ENCODE data around the gene DCAF7. TPM values are rescaled to one million over a fixed set of nuclear protein-coding genes. Genes with fewer than 3 reads are reported as not detected.

The DCAF7 gene
- total and polyA plus RNA-seq, 5 donors from 2014 or later, result 41.0 to 89.4 (median 68.2) TPM

DNA sequence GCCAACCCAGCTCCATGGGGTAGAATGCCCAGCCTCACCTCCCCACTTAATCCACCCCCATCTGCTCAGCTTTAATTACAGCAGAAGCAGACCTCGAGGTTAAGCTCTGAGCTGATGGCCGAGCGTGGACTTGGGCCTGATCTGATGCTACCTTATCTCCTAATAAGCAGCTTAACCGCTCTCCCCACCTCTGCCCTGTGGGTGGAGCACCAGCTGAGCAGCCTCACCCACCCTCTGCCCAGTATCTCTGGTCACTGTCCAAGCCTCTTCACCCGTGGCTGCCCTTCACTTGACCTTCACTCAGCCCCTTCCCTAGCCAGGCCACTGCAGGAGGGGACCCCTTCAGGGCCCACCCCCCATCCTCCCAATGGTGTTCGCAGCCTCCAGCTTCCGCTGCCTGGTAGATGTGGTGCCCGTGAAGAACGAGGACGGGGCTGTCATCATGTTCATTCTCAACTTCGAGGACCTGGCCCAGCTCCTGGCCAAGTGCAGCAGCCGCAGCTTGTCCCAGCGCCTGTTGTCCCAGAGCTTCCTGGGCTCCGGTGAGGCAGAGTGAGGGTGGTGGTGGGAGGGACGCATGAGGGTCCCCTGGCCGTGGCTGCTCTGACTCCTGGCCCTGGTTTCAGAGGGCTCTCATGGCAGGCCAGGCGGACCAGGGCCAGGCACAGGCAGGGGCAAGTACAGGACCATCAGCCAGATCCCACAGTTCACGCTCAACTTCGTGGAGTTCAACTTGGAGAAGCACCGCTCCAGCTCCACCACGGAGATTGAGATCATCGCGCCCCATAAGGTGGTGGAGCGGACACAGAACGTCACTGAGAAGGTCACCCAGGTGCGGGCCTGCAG lies 20.3 kb upstream of the DCAF7 start:
- Histone ChIP-seq H3K4me1 (ENCODE audit: control insufficient read depth, insufficient read depth, low read length, poor library complexity, severe bottlenecking) (no peaks in the 10 kb centered on the region), H3K9me3 (ENCODE audit: control insufficient read depth in 2 of 2, low read length in 2 of 2) (no peaks in the 10 kb centered on the region), H3K4me3 (ENCODE audit: low read depth, low read length) (no peak overlapping the region), H3K36me3 (ENCODE audit: control insufficient read depth, insufficient read depth, low read length) (no peaks in the 10 kb centered on the region), H3K27me3 (ENCODE audit: control insufficient read depth, insufficient read depth, low read length) (no peaks in the 10 kb centered on the region), H3K27ac (ENCODE audit: insufficient read depth, low read length, poor library complexity, severe bottlenecking) (no peak overlapping the region)
- no peaks in the 10 kb centered on the region for H3K4me1 Mint-ChIP-seq
- H3K4me3 Mint-ChIP-seq, result no peak overlapping the region
- no peak overlapping the region for H3K27ac Mint-ChIP-seq
- DNase-seq (no peak), ATAC-seq (ENCODE audit: low read depth in 2 of 2) (no peak)
- H3K27me3 Mint-ChIP-seq, result peaks cover 8% of the 10 kb centered on the region
- peaks cover 0 to 2% (median 0%) of the 10 kb centered on the region in 7 donors for H3K9me3 Mint-ChIP-seq
- H3K36me3 Mint-ChIP-seq, result no peaks in the 10 kb centered on the region

DNA sequence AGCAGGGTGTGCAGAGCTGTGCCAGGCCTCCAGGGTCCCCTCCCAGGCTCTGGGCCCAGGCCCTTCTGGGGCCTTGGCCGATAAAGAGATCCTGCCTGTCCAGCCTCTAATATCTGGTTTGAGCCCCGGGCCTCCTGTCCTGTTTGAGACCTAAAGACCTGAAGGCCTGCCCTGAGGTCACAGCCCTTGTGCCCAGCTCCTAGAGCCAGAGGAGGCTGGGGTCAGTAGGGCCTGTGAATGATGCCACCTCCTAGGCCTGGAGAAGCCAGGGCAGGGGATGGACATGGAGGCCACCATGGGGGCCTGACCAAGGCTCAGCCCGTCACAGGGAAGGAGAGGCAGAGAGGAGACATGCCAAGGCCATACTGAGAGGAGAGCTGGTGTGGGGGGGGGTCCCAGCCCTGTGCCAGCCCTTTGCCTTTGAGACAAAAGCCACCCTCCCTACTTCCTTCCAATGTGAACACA lies 19.7 kb upstream of the DCAF7 start:
- no peak for ATAC-seq (ENCODE audit: low read depth in 2 of 2)
- Mint-ChIP-seq H3K9me3 (peaks cover 0 to 2% (median 0%) of the 10 kb centered on the region in 7 donors), H3K4me3 (no peak overlapping the region), H3K36me3 (no peaks in the 10 kb centered on the region), H3K27me3 (peaks cover 3% of the 10 kb centered on the region), H3K27ac (no peak overlapping the region), H3K4me1 (no peaks in the 10 kb centered on the region)
- no peaks in the 10 kb centered on the region for H3K9me3 ChIP-seq (ENCODE audit: control insufficient read depth in 2 of 2, low read length in 2 of 2)
- no peaks in the 10 kb centered on the region for H3K27me3 ChIP-seq (ENCODE audit: control insufficient read depth, insufficient read depth, low read length)
- no peak overlapping the region for H3K27ac ChIP-seq (ENCODE audit: insufficient read depth, low read length, poor library complexity, severe bottlenecking)
- DNase-seq, result no peak
- H3K4me1 ChIP-seq (ENCODE audit: control insufficient read depth, insufficient read depth, low read length, poor library complexity, severe bottlenecking), result no peaks in the 10 kb centered on the region
- no peaks in the 10 kb centered on the region for H3K36me3 ChIP-seq (ENCODE audit: control insufficient read depth, insufficient read depth, low read length)
- H3K4me3 ChIP-seq (ENCODE audit: low read depth, low read length), result no peak overlapping the region

DNA sequence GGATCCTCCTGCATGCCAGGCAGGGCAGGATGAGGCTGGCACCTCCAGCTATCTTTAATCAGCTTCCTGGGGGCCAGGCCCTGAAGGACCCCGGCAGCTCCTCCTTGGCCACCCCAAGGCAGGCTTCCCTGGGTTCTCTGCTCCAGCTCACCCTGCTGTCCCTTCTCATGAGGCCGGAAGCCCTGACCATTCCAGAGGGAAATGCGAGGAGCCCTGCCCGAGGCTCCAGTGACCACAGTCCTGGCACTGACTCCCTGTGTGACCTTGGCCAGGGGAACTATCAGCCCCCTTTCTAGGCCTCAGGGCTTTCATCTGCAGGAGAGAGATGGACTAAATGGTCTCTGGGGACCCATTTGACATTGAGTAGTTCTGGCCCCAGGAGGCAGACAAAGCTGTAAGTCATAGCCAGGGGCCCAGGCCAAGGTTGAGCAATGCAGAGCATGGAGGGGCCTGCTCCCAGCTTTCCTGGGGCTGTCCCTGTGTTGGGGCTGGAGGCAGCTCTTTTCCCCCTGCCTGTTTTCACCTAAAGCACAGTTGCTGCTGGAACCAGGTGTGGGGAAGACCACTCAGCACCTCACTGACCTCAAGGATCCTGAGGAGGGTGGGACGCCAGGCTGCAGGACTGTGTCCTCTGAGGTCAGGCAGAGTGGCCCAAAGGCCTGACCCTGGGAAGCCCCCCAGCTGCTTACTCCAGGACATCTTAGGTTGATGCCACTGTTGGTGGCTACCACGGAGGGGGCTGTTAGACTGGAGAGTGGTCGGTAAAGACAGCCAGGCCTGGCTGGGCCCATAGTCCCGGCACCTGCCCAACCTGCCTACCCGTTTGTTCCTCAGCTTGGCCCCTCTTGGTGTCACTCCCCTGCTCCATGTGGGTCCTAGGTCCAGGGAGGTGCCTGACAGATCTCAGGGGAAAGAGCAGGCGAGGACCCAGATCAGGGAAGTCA lies 19.0 kb upstream of the DCAF7 start:
- no peak for ATAC-seq (ENCODE audit: low read depth in 2 of 2)
- Histone ChIP-seq H3K27me3 (ENCODE audit: control insufficient read depth, insufficient read depth, low read length) (no peaks in the 10 kb centered on the region), H3K9me3 (ENCODE audit: control insufficient read depth in 2 of 2, low read length in 2 of 2) (no peaks in the 10 kb centered on the region), H3K36me3 (ENCODE audit: control insufficient read depth, insufficient read depth, low read length) (no peaks in the 10 kb centered on the region), H3K27ac (ENCODE audit: insufficient read depth, low read length, poor library complexity, severe bottlenecking) (no peak overlapping the region), H3K4me1 (ENCODE audit: control insufficient read depth, insufficient read depth, low read length, poor library complexity, severe bottlenecking) (no peaks in the 10 kb centered on the region), H3K4me3 (ENCODE audit: low read depth, low read length) (no peak overlapping the region)
- H3K36me3 Mint-ChIP-seq, result no peaks in the 10 kb centered on the region
- peak overlapping the region in 1 of 3 donors; percentile 48 for H3K27ac Mint-ChIP-seq
- H3K9me3 Mint-ChIP-seq, result peaks cover 0 to 2% (median 0%) of the 10 kb centered on the region in 7 donors
- no peaks in the 10 kb centered on the region for H3K27me3 Mint-ChIP-seq
- no peak for DNase-seq
- H3K4me3 Mint-ChIP-seq, result no peak overlapping the region
- no peaks in the 10 kb centered on the region for H3K4me1 Mint-ChIP-seq

DNA sequence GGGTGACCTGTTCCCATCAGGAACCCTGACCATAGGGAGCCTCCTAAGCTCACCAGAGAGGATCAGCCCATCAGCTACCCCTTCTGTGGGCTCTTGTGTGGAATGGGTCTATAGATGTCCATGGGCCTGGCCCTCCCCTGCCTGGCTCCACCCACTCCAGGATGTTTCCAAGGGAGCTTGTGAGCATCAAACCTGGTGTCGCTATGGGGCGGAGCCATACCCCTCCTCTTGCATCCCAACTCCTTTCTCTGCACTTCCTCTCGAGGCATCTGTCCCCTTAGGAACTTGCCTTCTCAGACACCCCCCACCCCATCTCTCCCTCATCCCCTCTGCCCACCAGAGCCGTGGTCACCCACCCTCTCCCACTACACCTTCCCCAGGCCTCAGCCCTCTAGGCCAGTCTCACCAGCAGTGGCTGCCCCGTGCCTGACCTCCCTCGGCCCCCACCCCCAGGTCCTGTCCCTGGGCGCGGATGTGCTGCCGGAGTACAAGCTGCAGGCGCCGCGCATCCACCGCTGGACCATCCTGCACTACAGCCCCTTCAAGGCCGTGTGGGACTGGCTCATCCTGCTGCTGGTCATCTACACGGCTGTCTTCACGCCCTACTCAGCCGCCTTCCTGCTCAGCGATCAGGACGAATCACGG lies 16.7 kb upstream of the DCAF7 start:
- Mint-ChIP-seq H3K4me1 (peaks cover 0 to 3% (median 0%) of the 10 kb centered on the region in 4 donors), H3K4me3 (no peak overlapping the region), H3K27ac (no peak overlapping the region), H3K36me3 (no peaks in the 10 kb centered on the region), H3K27me3 (peaks cover 7% of the 10 kb centered on the region), H3K9me3 (peaks cover 0 to 2% (median 0%) of the 10 kb centered on the region in 7 donors)
- ATAC-seq (ENCODE audit: low read depth in 2 of 2) (no peak), DNase-seq (no peak)
- Histone ChIP-seq H3K27ac (ENCODE audit: insufficient read depth, low read length, poor library complexity, severe bottlenecking) (no peak overlapping the region), H3K36me3 (ENCODE audit: control insufficient read depth, insufficient read depth, low read length) (no peaks in the 10 kb centered on the region), H3K4me3 (ENCODE audit: low read depth, low read length) (no peak overlapping the region), H3K9me3 (ENCODE audit: control insufficient read depth in 2 of 2, low read length in 2 of 2) (no peaks in the 10 kb centered on the region), H3K27me3 (ENCODE audit: control insufficient read depth, insufficient read depth, low read length) (no peaks in the 10 kb centered on the region), H3K4me1 (ENCODE audit: control insufficient read depth, insufficient read depth, low read length, poor library complexity, severe bottlenecking) (peaks cover 6% of the 10 kb centered on the region)

DNA sequence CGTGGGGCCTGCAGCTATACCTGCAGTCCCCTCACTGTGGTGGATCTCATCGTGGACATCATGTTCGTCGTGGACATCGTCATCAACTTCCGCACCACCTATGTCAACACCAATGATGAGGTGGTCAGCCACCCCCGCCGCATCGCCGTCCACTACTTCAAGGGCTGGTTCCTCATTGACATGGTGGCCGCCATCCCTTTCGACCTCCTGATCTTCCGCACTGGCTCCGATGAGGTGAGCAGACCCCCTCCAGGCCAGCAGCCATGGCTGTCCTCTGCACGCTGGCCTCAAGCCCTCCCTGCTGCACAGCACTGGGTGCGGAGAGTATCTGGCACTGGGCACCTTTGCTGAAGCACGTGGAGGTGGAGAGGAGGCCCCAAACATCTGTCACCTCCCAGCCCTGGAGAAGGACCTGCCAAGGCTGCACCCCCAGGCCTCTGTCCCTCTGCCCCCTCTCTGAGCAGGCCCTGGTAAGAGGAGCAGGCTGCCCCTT lies 16.2 kb upstream of the DCAF7 start:
- peaks cover 0 to 2% (median 0%) of the 10 kb centered on the region in 7 donors for H3K9me3 Mint-ChIP-seq
- H3K9me3 ChIP-seq (ENCODE audit: control insufficient read depth in 2 of 2, low read length in 2 of 2), result no peaks in the 10 kb centered on the region
- H3K27me3 Mint-ChIP-seq, result peaks cover 10% of the 10 kb centered on the region
- H3K36me3 Mint-ChIP-seq, result no peaks in the 10 kb centered on the region
- no peak overlapping the region for H3K4me3 ChIP-seq (ENCODE audit: low read depth, low read length)
- peaks cover 6% of the 10 kb centered on the region for H3K4me1 ChIP-seq (ENCODE audit: control insufficient read depth, insufficient read depth, low read length, poor library complexity, severe bottlenecking)
- DNase-seq, result no peak
- ATAC-seq (ENCODE audit: low read depth in 2 of 2), result no peak
- H3K27ac ChIP-seq (ENCODE audit: insufficient read depth, low read length, poor library complexity, severe bottlenecking), result no peak overlapping the region
- no peaks in the 10 kb centered on the region for H3K27me3 ChIP-seq (ENCODE audit: control insufficient read depth, insufficient read depth, low read length)
- no peak overlapping the region for H3K27ac Mint-ChIP-seq
- H3K4me3 Mint-ChIP-seq, result no peak overlapping the region
- H3K4me1 Mint-ChIP-seq, result peaks cover 0 to 4% (median 0%) of the 10 kb centered on the region in 4 donors
- H3K36me3 ChIP-seq (ENCODE audit: control insufficient read depth, insufficient read depth, low read length), result no peaks in the 10 kb centered on the region

DNA sequence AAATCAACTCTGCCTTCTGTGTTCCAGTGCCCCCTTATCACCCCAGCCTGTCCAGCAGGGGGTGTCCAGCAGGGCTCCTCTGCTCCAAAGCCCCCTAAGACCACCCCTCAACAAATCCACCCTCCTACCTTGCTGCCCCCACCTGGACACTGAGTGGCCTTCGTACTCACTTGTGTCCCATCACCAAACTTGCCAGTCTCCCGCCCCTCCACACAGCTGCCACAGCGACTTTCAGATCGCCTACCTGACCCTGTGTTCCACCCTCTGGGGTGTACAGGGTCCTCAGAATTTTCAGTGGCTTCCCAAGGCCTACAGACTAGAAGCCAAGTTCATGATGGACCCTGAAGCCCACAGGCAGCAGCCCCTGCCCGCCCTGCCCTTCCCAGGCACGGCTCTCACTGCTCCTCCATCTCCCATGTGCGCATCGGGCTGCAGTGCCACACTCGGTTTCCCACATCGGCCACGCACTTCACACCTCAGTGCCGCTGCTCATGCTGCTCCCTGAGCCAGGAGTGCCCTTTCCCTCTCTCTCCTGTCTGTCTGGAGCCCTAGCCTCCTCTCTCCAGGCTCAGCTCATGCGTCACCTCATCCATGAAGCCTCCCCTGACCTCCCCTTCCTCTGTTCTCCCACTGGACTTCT lies 15.3 kb upstream of the DCAF7 start:
- no peak for ATAC-seq (ENCODE audit: low read depth in 2 of 2)
- Mint-ChIP-seq H3K4me1 (peaks cover 0 to 11% (median 0%) of the 10 kb centered on the region in 4 donors), H3K4me3 (no peak overlapping the region), H3K36me3 (no peaks in the 10 kb centered on the region), H3K27me3 (peaks cover 15% of the 10 kb centered on the region), H3K9me3 (peaks cover 0 to 4% (median 0%) of the 10 kb centered on the region in 7 donors), H3K27ac (no peak overlapping the region)
- H3K27me3 ChIP-seq (ENCODE audit: control insufficient read depth, insufficient read depth, low read length), result no peaks in the 10 kb centered on the region
- DNase-seq, result no peak
- H3K4me1 ChIP-seq (ENCODE audit: control insufficient read depth, insufficient read depth, low read length, poor library complexity, severe bottlenecking), result peaks cover 6% of the 10 kb centered on the region
- H3K9me3 ChIP-seq (ENCODE audit: control insufficient read depth in 2 of 2, low read length in 2 of 2), result no peaks in the 10 kb centered on the region
- H3K27ac ChIP-seq (ENCODE audit: insufficient read depth, low read length, poor library complexity, severe bottlenecking), result no peak overlapping the region
- H3K4me3 ChIP-seq (ENCODE audit: low read depth, low read length), result no peak overlapping the region
- H3K36me3 ChIP-seq (ENCODE audit: control insufficient read depth, insufficient read depth, low read length), result no peaks in the 10 kb centered on the region

DNA sequence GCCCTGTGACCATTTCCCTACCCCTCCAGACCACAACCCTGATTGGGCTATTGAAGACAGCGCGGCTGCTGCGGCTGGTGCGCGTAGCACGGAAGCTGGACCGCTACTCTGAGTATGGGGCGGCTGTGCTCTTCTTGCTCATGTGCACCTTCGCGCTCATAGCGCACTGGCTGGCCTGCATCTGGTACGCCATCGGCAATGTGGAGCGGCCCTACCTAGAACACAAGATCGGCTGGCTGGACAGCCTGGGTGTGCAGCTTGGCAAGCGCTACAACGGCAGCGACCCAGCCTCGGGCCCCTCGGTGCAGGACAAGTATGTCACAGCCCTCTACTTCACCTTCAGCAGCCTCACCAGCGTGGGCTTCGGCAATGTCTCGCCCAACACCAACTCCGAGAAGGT lies 14.6 kb upstream of the DCAF7 start:
- no peaks in the 10 kb centered on the region for H3K9me3 ChIP-seq (ENCODE audit: control insufficient read depth in 2 of 2, low read length in 2 of 2)
- Mint-ChIP-seq H3K4me1 (peaks cover 0 to 11% (median 0%) of the 10 kb centered on the region in 4 donors), H3K36me3 (no peaks in the 10 kb centered on the region), H3K27ac (no peak overlapping the region), H3K27me3 (peaks cover 15% of the 10 kb centered on the region), H3K9me3 (peaks cover 0 to 4% (median 0%) of the 10 kb centered on the region in 7 donors), H3K4me3 (no peak overlapping the region)
- H3K4me3 ChIP-seq (ENCODE audit: low read depth, low read length), result no peak overlapping the region
- H3K36me3 ChIP-seq (ENCODE audit: control insufficient read depth, insufficient read depth, low read length), result no peaks in the 10 kb centered on the region
- DNase-seq (no peak), ATAC-seq (ENCODE audit: low read depth in 2 of 2) (no peak)
- H3K27ac ChIP-seq (ENCODE audit: insufficient read depth, low read length, poor library complexity, severe bottlenecking), result no peak overlapping the region
- no peaks in the 10 kb centered on the region for H3K27me3 ChIP-seq (ENCODE audit: control insufficient read depth, insufficient read depth, low read length)
- H3K4me1 ChIP-seq (ENCODE audit: control insufficient read depth, insufficient read depth, low read length, poor library complexity, severe bottlenecking), result peaks cover 6% of the 10 kb centered on the region

Measured in CD4-positive, CD25-positive, alpha-beta regulatory T cell (primary cell).